Vein endothelial cell (primary cell): ENCODE results near the gene CCL11. TPM values are rescaled to one million over a fixed set of nuclear protein-coding genes. Genes with fewer than 3 reads are reported as not detected.

Experiments
- total RNA-seq: library from RNA; depleted of rRNA; stranded (reverse); fragments of >200 nt; gene quantifications from 2 replicates; pipeline ENCODE4 v1.2.3, GENCODE V29; 2012

CCL11 gene
- not detected in 2 replicates for total RNA-seq

DNA sequence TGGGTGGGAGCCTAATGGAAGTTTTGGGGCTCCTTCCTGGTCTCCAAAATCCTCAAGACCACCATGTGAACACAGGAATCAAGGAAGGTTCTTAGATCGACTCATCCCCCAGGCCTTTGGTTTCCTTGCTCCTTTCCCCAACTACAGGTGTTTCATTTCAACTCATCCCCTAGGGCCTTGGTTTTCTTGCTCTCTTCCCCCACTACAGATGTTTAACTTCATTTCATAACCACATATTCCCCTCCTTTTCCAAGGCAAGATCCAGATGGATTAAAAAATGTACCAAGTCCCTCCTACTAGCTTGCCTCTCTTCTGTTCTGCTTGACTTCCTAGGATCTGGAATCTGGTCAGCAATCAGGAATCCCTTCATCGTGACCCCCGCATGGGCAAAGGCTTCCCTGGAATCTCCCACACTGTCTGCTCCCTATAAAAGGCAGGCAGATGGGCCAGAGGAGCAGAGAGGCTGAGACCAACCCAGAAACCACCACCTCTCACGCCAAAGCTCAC lies at the start of gene CCL11:
Gene CCL11 (plus strand): TSS at position 457 of the 507 bp plus-strand sequence. CDS start 67 bp downstream, outside the sequence.

GRCh38 chr17:34254651-34255380 lies 30.7 kb upstream of the CCL11 start, which contains the start of gene CCL2:
CCL2 (plus strand) TSS chr17:34255285; CDS start chr17:34255350, 65 bp downstream.

DNA sequence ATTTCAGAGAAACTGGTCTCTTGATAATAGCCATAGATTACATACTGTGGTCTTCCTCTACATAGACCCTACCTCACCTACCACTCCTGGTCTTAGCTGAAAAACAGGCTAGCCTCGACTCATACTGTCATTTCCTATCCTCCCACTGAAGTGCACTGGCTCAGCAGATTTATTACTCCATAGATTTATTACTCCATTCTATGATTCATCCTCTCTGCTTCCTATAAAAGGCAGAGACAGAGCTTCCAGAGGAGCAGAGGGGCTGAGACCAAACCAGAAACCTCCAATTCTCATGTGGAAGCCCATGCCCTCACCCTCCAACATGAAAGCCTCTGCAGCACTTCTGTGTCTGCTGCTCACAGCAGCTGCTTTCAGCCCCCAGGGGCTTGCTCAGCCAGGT lies 15.6 kb upstream of the CCL11 start, which contains the start of gene CCL7:
Gene CCL7 (plus strand): TSS at position 253 of the 400 bp plus-strand sequence. CDS start 70 bp downstream, at position 323.

GRCh38 chr17:34319039-34319483 lies 33.5 kb downstream of the CCL11 start, which contains the start of gene CCL8:
CCL8 (plus strand) TSS chr17:34319435; CDS start chr17:34319502, 67 bp downstream.

Other genes with a start within 250 kb of the CCL11 start
- gene CCL2, start 30.5 kb upstream of the CCL11 start, total RNA-seq, result 424 and 431 TPM in 2 replicates
- gene CCL7, start 15.5 kb upstream of the CCL11 start, total RNA-seq, result 0.38 TPM in 1 of 2 replicates, not detected in the other
- 0.38 TPM in 1 of 2 replicates, not detected in the other for gene CCL8, start 33.7 kb downstream of the CCL11 start, total RNA-seq
- not detected in 2 replicates for gene CCL13, start 70.7 kb downstream of the CCL11 start, total RNA-seq
- not detected in 2 replicates for gene CCL1, start 77.5 kb downstream of the CCL11 start, total RNA-seq